GM12878 (cell line): Measurements from ENCODE around the gene LLCFC1.

ENCODE experiments used
- EED ChIP-seq: sonication (generic); IDR thresholded peaks from 2 replicates; pipeline ENCODE4 v1.6.1; 2016; ENCODE audit warnings: antibody characterized with exemption, low read depth
- EP300 ChIP-seq, 2 experiments: fragments of 150-350 bp in 1 of 2; IDR thresholded peaks; 2 replicates each; pipeline ENCODE4 v1.6.1; 2011 to 2012; ENCODE audit warnings: low read depth in 2 of 2, low read length in 2 of 2, borderline replicate concordance in 1 of 2, improper control_type of control experiment in 1 of 2, inconsistent platforms in 1 of 2; ENCODE audit not compliant: control insufficient read depth in 1 of 2
- MEF2B ChIP-seq: fragments of 450-650 bp; IDR thresholded peaks from 2 replicates; pipeline ENCODE4 v1.6.1; 2018; ENCODE audit warnings: mild to moderate bottlenecking, moderate library complexity; ENCODE audit not compliant: partially characterized antibody, poor library complexity, severe bottlenecking
- NFYB ChIP-seq: IDR thresholded peaks from 2 replicates; pipeline ENCODE4 v1.6.1; 2011; ENCODE audit warnings: low read depth, mild to moderate bottlenecking, low read length, improper control_type of control experiment, moderate library complexity; ENCODE audit not compliant: insufficient read depth
- POLR2A ChIP-seq: IDR thresholded peaks from 2 replicates; pipeline ENCODE4 v1.6.1; 2011; ENCODE audit warnings: low read depth, mild to moderate bottlenecking, low read length
- SUZ12 ChIP-seq: fragments of 200-600 bp; sonication (generic); IDR thresholded peaks from one replicate; pipeline ENCODE4 v1.6.1; 2018; ENCODE audit warnings: antibody characterized with exemption, mild to moderate bottlenecking; ENCODE audit not compliant: unreplicated experiment
- ZBED1 ChIP-seq: IDR thresholded peaks from 2 replicates; pipeline ENCODE4 v1.6.1; 2016; ENCODE audit warnings: borderline replicate concordance
- TF ChIP-seq, protein P1 (sequence below), 3 experiments: IDR thresholded peaks in 2 of 3; conservative IDR thresholded peaks in 1 of 3; 2 replicates each; pipeline ENCODE4 v1.5.1; 2011; ENCODE audit warnings: low read depth in 3 of 3, low read length in 3 of 3, mild to moderate bottlenecking in 3 of 3, control low read depth in 2 of 3, moderate library complexity in 2 of 3, inconsistent platforms in 1 of 3, mixed read lengths in 1 of 3; ENCODE audit not compliant: control insufficient read depth in 2 of 3, insufficient read depth in 1 of 3; ENCODE audit errors: extremely low read depth in 1 of 3
- TF ChIP-seq, protein P2 (sequence below): fragments of 450-650 bp; IDR thresholded peaks from 2 replicates; pipeline ENCODE4 v1.6.1; 2017; ENCODE audit warnings: mild to moderate bottlenecking
- TF ChIP-seq, protein P3 (sequence below): IDR thresholded peaks from 2 replicates; pipeline ENCODE4 v1.6.1; 2012; ENCODE audit warnings: low read depth, low read length, improper control_type of control experiment
- TF ChIP-seq, protein P4 (sequence below): IDR thresholded peaks from 2 replicates; pipeline ENCODE4 v1.6.1; 2011; ENCODE audit warnings: low read depth, low read length, improper control_type of control experiment, borderline replicate concordance

DNA sequence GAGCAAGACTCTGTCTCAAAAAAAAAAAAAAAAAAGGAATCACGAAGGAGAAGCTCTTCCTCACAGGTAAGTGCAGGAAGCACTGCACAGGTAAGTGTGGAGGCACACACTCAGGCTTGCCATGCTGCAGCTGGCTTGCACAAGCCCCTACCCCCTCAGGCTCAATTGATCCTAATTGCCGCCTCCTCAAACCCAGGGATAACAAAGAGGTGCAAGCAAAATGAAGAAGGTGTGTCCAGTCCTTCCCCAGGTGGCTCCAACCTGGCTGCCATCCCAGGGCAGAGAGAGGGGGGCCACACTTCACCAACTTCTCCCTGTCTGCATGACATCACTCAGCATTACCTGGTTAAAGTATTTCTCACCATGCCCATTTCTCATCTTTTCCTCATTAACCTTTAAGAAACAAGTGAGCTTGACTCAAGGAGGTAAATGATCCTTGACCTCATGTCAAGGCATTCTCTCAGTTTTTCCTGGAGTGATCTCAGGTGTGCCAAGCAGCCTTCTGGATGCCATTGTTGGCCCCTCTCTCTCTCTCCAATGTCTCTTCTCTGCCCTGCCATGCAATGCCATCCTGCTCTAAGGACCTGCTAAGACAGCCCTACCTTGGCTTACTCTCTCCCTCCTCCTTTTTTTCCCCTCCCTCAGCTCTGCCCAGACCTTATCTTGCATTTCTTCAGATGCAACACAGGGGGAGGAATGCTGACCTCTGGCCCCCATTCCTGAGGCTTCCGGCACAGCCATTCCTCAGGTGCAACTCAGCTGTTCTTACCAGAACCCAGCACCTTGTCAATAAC, 40.7 kb upstream of the LLCFC1 start:
- TF ChIP-seq, protein P1, sequence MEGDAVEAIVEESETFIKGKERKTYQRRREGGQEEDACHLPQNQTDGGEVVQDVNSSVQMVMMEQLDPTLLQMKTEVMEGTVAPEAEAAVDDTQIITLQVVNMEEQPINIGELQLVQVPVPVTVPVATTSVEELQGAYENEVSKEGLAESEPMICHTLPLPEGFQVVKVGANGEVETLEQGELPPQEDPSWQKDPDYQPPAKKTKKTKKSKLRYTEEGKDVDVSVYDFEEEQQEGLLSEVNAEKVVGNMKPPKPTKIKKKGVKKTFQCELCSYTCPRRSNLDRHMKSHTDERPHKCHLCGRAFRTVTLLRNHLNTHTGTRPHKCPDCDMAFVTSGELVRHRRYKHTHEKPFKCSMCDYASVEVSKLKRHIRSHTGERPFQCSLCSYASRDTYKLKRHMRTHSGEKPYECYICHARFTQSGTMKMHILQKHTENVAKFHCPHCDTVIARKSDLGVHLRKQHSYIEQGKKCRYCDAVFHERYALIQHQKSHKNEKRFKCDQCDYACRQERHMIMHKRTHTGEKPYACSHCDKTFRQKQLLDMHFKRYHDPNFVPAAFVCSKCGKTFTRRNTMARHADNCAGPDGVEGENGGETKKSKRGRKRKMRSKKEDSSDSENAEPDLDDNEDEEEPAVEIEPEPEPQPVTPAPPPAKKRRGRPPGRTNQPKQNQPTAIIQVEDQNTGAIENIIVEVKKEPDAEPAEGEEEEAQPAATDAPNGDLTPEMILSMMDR (IDR thresholded peaks at IDR 0.05 in 2 of 3, conservative IDR thresholded peaks at IDR 0.05 in 1 of 3; ENCODE audit: control insufficient read depth in 2 of 3, extremely low read depth in 1 of 3, insufficient read depth in 1 of 3, low read depth in 3 of 3, low read length in 3 of 3) = no peak
- TF ChIP-seq NFYB (no peak), SUZ12 (no peak), EP300 (IDR thresholded peaks at IDR 0.05; ENCODE audit: borderline replicate concordance in 1 of 2, control insufficient read depth in 1 of 2, low read depth in 2 of 2, low read length in 2 of 2) (no peak), MEF2B (no peak), POLR2A (no peak), EED (no peak), ZBED1 (no peak)
- TF ChIP-seq, protein P2, sequence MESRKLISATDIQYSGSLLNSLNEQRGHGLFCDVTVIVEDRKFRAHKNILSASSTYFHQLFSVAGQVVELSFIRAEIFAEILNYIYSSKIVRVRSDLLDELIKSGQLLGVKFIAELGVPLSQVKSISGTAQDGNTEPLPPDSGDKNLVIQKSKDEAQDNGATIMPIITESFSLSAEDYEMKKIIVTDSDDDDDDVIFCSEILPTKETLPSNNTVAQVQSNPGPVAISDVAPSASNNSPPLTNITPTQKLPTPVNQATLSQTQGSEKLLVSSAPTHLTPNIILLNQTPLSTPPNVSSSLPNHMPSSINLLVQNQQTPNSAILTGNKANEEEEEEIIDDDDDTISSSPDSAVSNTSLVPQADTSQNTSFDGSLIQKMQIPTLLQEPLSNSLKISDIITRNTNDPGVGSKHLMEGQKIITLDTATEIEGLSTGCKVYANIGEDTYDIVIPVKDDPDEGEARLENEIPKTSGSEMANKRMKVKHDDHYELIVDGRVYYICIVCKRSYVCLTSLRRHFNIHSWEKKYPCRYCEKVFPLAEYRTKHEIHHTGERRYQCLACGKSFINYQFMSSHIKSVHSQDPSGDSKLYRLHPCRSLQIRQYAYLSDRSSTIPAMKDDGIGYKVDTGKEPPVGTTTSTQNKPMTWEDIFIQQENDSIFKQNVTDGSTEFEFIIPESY = no peak
- TF ChIP-seq, protein P3, sequence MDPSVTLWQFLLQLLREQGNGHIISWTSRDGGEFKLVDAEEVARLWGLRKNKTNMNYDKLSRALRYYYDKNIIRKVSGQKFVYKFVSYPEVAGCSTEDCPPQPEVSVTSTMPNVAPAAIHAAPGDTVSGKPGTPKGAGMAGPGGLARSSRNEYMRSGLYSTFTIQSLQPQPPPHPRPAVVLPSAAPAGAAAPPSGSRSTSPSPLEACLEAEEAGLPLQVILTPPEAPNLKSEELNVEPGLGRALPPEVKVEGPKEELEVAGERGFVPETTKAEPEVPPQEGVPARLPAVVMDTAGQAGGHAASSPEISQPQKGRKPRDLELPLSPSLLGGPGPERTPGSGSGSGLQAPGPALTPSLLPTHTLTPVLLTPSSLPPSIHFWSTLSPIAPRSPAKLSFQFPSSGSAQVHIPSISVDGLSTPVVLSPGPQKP = no peak
- TF ChIP-seq, protein P4, sequence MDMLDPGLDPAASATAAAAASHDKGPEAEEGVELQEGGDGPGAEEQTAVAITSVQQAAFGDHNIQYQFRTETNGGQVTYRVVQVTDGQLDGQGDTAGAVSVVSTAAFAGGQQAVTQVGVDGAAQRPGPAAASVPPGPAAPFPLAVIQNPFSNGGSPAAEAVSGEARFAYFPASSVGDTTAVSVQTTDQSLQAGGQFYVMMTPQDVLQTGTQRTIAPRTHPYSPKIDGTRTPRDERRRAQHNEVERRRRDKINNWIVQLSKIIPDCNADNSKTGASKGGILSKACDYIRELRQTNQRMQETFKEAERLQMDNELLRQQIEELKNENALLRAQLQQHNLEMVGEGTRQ = no peak
